RPMI7951 (cell line): ENCODE data around the gene KCNQ1. TPM values are rescaled to one million over a fixed set of nuclear protein-coding genes. Genes with fewer than 3 reads are reported as not detected.

Experiments
- DNase-seq: peaks from one replicate; pipeline ENCODE4 v3.0.0-alpha.2; 2012; ENCODE audit warnings: low read depth
- total RNA-seq: library from RNA; depleted of rRNA; stranded (reverse); fragments of >200 nt; shearing (Covaris generic); gene quantifications from 2 replicates; pipeline ENCODE4 v1.2.3, GENCODE V29; 2014; rRNA removed

KCNQ1 gene
- total RNA-seq, 1 experiment from 2014 or later, result not detected

- DNase-seq, result no peak
Measured at GRCh38 chr11:2892967-2893528, 448.2 kb downstream of the KCNQ1 start.

GRCh38 chr11:2893935-2894334, 449.1 kb downstream of the KCNQ1 start:
- no peak for DNase-seq

- DNase-seq, result no peak
Measured at GRCh38 chr11:2896047-2896446, 451.2 kb downstream of the KCNQ1 start.

- no peak for DNase-seq
Measured at GRCh38 chr11:2897048-2897447, 452.2 kb downstream of the KCNQ1 start.

- peak; percentile 91 for DNase-seq
Measured at GRCh38 chr11:2898366-2899079, 453.7 kb downstream of the KCNQ1 start.

Other genes with a start within 250 kb of the KCNQ1 start
- gene ASCL2, start 174.4 kb upstream of the KCNQ1 start, total RNA-seq, result not detected in 2 replicates
- gene C11orf21, start 143.1 kb upstream of the KCNQ1 start, total RNA-seq, result 0.68 and 1.6 TPM in 2 replicates
- 0.72 and 2.7 TPM in 2 replicates for gene TSPAN32, start 143.0 kb upstream of the KCNQ1 start, total RNA-seq
- gene CD81, start 67.7 kb upstream of the KCNQ1 start, total RNA-seq, result 248 and 386 TPM in 2 replicates
- 22.9 and 38.2 TPM in 2 replicates for gene TSSC4, start 44.3 kb upstream of the KCNQ1 start, total RNA-seq
- gene TRPM5, start 494 bp upstream of the KCNQ1 start, total RNA-seq, result not detected in 2 replicates